ENCODE measurements around the gene C18orf32.
"Not testable (repeated sequence)": the region's sequence is repeated elsewhere in the genome, so short reads cannot be mapped to it uniquely, and the experiment has no call there.

Gene C18orf32

DNA sequence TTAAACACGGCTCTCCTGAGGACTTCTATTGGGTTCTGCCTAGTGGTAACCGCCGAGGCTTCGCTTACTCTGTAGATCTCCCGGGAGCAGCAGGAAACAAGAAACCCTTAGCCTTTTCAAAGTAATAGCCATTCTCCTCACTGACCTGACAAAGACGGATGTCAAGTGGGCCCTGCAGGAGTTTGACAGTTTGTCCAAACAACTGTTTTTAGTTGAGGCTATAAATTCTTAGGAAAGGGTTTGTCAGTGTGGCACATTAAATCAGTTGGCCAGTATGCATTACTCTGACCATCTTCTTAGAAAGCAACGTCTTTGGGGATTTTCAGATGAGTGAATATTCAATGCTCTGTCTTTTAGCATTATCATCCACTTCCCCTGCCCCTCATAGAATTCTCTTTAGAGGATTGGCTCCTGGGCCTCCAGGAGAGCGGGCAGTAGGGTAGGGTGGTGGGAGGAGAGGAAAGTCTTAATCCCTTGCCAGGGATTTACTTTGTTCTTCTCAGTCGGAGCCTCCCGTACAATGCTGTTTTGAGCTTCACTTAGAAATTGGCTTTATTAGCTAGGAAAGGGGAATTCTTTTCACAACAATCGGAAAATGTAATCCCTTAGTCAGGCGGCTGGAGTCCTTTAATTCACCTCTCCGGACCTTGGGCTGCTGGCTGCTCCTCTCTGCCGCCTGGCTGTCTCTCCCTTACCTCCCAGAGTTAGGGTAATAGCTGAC, 13.3 kb upstream of the C18orf32 start:
- no peak for DNase-seq (ENCODE audit: low read depth)

DNA sequence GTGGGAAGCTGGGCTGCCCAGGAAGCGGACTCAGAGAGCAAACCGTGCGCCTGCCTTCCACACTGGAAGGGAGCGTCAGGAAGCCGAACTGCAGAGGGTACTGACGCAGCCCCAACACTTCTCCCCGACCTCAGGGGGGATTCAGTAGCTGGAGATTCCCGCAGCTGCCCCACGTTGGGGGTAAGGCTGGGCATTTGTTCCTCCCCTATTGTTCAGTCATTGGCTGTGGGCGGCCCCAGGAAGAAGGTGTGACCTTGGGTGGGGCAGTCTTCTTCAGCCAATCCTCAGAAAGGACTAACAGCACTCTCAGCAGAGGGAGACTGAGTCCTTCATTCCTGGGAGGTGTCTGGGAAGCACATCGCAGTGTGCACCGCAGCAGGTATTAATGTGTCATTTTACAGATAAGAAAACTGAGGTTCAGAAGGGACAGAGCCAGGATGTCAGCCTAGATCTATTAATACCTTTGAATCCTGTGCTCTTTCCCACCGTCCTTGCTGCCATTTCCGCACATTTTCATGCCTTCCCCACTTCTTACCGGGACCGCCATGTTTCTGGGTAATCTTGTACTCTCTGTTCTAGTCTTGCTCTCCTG, 12.1 kb upstream of the C18orf32 start:
- no peak for DNase-seq (ENCODE audit: low read depth)

DNA sequence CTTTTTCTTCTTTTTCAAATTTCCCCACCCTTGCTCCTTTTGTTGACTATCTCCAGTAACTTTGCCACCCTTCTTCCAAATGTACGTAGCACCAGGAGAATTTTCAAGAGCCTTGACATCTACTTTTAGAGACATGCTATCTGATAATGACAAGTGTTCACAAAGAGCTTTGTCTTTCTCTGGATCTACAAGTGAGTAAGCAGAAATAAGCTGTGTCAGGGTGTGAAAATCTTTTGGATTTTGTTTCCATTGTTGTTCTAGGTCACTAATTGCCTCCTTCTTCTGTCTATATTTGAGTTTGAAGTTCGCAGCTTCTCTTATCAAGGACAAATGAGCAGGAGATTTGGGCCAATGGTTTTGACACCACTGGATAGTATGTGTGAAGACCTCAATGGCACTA, 8.4 kb upstream of the C18orf32 start:
- no peak for DNase-seq (ENCODE audit: low read depth)

DNA sequence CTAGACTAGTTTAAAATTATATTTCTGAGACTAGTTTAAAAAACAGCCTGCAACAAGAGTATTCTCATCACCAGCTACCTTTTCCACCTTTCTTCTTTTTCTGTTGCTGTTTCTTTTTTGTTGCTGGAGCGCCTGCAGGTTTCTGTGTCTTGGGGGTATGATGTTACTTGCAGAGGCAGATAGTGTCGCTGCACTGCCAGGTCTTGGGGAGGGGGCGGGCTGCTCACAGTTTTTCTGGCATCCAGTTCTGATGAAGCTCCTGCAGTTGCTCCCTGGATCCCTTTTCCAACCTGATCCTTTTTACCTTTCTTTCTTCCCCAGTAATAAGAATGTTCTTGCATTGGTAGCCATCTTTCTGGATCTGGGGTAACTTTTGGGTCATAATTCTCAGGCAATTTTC, 8.0 kb upstream of the C18orf32 start:
- DNase-seq (ENCODE audit: low read depth): no peak

DNA sequence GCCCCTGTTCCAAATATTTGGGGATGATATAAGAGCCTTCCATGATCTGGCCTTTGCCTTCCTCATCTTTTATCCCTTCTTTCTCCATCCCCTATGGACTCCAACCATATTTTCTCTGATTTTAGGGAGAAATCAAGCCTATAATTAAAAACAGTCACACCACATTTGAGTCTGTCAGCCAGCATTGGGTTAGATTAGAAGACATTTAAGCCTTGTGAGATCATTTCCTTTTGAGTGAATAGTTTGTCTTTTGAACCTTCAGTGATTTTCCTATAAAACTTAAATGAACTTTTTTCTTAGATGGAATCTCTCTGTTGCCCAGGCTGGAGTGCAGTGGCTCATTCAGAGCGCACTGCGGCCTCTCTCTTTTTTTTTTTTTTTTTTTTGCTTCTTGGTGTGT, 7.6 kb upstream of the C18orf32 start:
- DNase-seq (ENCODE audit: low read depth): no peak

DNA sequence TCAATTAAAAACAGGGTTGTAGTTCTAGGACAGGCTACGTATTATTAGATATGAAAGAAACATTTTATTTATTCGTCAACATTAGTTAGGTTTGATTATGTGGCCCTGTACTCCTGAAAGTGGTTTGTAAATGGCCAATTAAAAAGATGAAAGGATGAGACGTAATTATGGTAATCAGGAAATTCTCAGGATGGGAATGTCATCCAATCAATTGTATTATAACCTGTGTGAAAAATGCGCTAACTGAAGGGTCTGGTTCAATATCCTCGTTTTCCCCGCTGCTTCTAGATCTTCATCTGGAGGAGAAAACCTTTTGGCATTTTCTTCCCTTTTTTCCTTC, 5.6 kb upstream of the C18orf32 start:
- no peak for DNase-seq (ENCODE audit: low read depth)

DNA sequence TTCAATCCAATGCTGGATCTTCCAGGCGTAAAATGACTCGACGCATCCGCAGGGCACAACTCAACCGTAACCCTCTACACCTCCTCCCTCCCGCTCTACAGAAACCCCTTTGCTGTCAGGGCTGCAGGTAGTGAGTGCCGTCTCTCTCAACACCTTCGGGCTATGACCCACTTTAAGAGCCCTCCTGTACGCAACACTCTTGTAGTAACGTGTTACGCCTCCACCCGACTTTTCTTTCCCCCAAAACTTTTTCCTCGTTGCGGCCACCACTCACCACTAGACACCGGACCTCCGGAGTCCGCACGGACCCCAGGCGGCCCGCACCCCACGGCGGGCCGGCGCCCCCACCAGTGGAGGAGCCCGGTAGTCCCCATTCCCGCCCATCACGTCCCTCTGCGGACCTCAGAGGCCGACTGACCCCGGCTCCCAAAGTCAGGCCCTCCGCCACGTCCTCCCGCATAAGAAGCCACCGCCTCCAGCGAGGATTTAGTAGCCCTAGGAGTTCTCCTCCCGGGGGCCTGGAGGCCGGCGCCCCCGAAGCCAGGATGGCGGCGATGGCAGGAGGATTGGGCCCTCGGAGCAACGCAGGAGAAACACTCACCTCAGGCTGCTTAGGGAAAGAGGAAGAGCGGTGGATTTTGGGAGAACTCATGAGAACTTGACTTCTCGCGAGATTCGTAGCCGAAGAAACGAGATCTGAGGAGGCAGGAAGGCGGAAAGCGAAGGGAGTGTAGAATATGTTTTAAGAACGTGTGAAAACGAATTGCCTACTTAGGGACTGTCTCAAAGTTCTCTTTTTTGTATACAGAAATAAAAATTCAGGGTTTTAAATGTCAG, 5.0 kb upstream of the C18orf32 start, which contains the start of gene RPL17:
Gene RPL17, minus strand, starts transcription at position 609 of the 837 bp plus-strand sequence.
- peak; percentile 70 for DNase-seq (ENCODE audit: low read depth)

DNA sequence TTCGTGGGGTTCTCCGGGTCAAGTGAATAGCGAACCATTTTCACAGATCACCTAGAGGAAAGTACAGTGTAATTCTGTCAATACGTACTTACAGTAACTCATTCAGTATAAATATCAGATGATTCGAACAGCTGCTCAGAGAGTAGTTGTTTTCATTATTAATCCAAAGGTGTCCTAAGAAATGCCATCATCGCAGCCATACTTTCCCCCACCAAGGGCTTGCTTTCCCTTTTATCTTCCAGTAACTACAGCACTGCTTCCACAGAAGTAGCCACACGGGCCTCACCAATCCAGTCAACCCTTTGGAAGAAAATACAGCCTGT, 4.5 kb upstream of the C18orf32 start:
- no peak for DNase-seq (ENCODE audit: low read depth)

DNA sequence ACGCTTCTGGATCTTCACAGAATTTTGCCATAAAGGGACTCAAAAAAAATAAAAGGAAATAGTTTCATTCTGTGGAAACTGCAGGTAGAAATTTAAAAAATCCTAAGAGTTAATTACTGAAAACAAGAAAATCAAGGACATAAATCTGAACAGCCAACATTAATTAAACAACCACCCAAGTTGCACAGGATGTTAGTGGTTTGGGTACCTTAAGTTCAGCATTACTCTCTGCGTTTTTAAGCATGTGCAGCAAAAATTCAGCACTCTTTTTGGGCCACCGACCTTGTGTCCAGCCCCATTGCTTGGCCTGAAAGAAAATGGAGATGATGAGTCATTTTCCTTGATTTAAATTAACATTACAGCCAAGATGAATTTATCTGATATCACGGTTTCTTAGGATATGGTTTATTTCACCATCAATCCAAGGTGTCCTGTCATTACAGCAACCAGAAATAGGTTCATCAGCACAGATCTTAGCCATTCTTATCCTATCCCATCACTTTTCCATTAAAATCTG, 3.3 kb upstream of the C18orf32 start:
- DNase-seq (ENCODE audit: low read depth): no peak

DNA sequence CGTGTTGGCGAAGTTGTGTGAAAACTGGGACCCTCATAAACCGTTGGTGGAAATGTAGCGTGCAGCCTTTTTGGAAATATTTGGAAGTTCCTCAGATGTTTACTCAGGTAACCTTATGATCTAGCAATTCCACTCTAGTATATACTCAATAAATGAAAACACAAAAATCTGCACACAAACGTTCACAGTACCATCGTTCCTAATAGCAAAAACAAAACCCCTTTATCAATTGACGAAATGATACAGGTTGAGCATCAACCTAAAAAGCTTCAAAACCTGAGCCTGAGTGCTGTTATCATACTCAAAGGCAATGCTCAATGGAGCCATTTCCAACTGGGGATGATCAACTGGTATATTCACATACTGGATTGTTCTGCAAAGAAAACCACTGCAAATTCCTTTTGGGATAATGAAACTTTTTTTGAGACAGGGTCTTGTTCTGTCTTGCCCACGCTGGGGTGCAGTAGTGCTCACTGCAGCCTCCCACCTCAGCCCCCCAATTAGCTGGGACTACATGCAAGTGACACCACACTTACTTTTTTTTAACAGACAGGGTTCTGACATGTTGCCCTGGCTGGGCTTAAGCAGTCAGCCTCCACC, 777 bp upstream of the C18orf32 start:
- no peak for DNase-seq (ENCODE audit: low read depth)

DNA sequence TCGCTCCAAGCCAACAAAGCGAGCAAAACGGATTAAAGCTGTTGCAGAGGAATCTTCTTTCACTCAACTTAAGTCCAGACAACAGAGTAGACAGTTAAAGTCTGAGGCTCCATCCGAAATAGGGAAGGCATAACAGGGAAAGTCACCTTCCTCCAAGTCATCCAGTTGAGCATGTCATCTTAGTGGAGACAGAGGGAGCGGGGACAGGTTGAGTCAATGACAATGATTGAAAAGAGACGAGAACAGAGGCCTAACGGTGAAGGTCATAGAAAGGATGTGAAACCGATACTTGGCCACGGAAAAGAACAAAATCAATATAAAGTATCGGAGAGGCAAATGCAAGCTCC, 455 bp downstream of the C18orf32 start:
- DNase-seq (ENCODE audit: low read depth): no peak

DNA sequence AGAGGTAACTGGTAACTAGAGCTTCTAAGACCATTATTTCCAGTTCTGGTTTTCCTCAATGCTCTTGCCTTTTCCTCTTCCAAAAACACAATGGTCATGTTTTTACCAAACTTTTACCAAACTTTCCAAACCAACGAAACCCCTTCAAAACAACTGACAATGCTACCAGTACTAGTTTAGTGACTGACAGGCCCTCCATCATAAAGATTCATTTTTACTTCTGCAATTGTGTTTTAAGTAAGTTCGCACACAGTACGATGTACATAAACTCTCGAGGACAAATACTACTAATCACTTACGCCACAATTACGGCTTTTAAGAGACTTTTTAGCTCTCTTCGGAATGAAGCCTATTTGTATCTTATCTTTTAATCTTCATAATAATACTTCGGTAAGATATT, 900 bp downstream of the C18orf32 start:
- DNase-seq (ENCODE audit: low read depth): no peak

DNA sequence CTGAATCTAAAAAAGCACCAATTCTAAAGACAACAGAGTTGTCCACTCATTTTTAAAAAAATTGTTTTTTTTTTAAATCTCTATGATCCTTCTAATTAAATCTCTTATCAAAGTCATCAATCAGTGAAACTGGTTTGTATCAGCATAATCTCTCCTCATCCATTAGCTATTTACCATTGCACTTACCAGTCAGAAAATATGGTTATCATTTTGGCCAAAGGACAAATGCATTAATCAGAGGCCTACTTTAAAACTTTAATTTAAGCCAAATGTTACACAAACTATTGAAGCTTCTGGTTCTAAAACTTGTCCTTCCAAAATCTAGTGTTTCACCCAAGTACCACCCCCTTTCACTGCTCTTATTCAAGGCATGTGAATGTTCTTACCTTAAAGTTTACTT, 3.8 kb downstream of the C18orf32 start:
- no peak for DNase-seq (ENCODE audit: low read depth)

DNA sequence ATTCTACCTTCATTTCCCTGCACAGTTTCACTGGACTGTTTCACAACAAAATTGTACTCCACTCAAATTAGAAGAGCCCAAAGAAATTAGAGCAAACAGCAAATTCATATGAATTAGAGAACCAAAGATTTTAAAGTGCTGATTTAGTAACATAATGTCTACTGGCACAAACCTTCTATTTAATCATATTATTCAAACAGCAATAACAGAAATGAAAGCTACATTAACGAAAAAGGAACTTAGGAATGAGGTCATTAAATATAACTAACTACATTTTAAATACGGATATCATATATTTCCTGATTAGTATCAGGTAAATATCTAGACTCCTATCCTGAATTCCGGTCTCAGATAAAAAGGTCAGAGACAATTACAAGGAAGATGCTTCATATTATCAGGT, 5.1 kb downstream of the C18orf32 start:
- no peak for DNase-seq (ENCODE audit: low read depth)

DNA sequence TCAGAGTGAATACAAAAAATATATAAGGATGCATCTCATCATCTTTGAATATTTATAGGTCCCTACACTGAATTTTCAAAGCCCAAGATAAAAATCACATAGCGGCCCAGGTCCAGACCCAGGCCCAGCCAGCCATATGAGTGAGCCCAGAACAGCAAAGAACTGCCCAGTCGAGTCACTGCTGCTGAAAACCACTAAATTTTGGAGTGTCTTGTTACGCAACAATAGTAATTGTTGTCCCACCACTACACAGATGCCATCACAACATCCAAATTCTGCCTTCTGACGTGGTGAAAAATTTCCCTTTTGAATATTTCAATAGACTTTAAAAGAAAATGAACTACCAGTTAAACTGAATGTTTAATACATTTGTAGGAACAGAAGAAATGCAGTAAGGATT, 5.7 kb downstream of the C18orf32 start:
- DNase-seq (ENCODE audit: low read depth): no peak

DNA sequence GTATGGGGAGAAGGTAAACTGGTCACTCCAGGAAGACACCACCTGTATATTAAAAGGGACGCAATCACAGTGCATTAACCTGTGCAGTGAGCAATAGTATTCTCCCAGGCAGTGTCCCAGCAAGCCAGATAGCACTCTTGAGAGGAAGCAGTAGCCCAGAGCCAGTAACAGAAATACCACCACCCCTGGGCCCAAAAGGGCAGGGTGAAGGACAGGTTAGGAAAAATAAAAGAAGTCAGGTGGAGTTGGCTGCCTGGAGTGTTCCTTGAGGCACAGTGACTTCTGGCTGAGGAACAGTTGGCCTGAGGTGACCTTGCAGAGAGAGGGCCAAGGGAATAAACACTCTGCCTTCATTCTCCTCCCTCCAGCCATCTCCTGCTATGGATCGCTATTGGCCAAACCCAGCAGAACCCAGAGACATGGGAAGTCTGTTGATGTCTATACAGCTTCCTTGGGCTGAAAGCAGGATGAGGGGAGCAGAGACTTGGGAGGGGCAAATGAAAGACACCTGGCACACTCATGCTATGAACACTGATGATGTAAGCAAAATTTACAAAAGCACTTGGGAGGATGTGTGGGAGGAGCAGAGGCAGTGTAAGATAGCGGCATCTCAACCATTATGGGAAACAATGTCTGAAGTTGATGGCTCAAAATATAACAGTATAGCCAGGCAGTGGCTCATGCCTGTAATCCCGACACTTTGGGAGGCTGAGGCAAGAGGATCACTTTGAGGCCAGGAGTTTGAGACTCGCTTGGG, 7.5 kb downstream of the C18orf32 start:
- no peak for DNase-seq (ENCODE audit: low read depth)

DNA sequence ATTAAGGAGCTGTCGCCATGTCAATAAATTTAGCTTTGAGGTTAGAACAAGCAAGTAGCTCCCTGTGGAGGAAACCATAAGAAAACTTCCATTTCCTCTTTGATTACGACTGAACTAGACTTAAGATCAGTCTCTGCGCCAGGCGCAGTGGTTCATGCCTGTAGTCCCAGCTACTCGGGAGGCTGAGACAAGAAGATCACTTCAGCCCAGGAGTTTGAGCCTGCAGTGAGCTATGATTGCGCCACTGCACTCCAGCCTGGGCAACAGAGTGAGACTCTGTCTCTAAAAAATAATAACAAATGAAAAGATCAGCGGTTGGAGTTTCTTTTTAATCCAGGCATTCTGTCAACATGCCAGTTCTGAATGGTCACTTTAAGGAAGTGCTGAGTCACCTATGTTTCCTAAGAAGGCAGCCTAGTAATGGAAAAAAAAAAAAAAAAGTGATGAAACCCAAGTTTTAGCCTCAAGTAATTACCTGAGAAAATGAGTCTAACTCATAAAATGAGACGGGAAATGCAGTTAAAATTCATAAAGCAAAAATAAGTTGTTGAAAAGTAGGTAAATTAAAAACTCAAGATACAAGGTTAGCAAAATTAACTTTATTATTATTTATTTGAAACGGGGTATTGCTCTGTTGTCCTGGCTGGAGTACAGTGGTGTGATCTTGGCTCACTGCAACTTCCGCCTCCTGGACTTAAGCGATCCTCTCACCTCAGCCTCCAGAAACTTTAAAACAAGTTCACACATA, 10.2 kb downstream of the C18orf32 start:
- DNase-seq (ENCODE audit: low read depth): no peak

DNA sequence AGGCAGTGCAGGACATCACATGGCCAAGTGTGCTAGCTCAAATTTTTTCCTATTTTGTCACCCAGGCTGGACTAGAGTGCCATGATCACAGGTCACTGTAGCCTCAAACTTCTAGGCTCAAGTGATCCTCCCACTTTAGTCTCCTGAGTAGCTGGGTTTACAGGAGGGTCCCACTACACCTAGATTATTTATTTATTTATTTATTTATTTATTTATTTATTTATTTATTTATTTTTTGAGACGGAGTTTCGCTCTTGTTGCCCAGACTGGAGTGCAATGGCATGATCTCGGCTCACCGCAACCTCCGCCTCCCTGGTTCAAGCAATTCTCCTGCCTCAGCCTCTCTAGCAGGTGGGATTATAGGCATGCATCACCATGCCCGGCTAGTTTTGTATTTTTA, 12.1 kb downstream of the C18orf32 start:
- DNase-seq (ENCODE audit: low read depth): not testable (repeated sequence)

DNA sequence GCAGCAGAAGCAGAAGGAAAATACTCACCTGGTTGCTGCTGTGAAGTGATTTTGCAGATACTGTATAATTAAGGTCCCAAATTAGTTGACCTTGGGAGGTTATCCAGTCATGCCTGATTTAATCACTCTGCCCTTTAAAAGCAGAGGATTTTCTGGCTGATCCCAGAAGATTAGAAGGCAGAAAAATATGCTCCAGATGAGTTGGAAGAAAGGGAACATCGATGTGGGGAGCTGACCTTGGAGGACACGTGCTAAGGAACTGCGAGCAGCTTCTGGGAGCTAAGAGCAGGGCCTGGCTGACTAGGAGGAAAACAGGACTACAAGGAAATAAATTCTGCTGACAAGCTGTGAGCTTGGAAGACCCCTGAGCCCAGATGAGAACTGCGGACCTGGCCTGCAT, 13.3 kb downstream of the C18orf32 start:
- DNase-seq (ENCODE audit: low read depth): no peak

DNA sequence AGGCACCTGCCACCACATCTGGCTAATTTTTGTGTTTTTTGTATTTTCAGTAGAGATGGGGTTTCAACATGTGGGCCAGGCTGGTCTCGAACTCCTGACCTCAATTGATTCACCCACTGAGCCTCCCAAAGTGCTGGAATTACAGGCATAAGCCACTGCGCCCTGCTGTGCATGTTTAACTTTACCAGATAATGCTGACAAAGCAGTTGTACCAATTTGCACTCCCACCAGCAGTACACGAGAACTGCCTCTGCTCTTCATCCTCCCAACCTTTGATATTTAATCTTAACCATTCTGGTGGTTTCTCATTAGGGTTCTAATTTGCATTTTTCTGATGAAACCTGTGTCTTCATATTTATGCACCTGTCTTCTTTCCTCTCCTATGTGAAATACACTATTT, 14.6 kb downstream of the C18orf32 start:
- DNase-seq (ENCODE audit: low read depth): no peak

DNA sequence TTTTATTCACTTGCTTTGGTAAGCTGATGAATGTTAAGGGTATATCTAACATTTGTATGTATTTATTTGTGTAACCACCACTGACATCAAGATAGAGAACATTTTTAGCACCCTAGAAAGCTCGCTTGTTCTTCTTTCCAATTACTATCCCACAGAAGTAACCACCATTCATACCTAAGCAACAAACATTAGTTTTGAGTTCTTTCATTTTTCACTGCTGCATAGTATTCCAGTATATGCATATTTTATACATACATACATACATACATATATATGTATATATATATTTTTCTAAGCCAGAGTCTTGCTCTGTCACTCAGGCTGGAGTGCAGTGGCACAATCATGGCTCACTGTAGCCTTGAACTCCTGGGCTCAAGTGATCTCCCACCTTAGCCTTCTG, 15.5 kb downstream of the C18orf32 start:
- DNase-seq (ENCODE audit: low read depth): no peak

Data from activated T-cell treated with anti-CD3 and anti-CD28 coated beads for 48 hours (primary cell).